ENCODE measurements around the gene PRKCH. TPM values are rescaled to one million over a fixed set of nuclear protein-coding genes. Genes with fewer than 3 reads are reported as not detected.
A peak's percentile ranks its signal among the peaks of the same experiment; 100 is the strongest.
"Not testable (repeated sequence)": the region's sequence is repeated elsewhere in the genome, so short reads cannot be mapped to it uniquely, and the experiment has no call there.

PRKCH gene
- total and polyA plus RNA-seq, 3 experiments from 2014 or later, result 165 to 369 (median 166) TPM

DNA sequence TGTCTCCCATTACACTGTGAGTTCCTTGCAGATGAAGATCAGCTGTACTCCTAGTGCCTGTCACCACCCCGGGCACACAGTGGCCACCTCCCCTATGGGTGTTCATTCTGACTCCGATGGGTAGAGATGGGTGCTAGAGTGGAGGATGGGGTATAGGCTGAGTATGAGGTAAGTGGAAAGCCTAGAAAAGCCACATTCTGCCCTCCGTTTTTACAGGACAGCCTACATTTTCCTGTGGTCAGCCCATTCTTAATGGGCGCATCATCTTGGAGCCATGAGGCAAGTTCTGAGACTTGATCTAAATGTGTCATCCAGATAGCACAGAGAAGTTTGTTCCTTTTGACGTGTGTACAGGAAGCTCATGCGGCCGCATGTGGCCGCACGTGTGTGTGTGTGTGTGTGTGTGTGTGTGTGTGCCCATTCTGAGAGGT is 207.2 kb downstream of the PRKCH start:
- peak overlapping the region; percentile 31 to 97 (median 88) for H3K27ac Mint-ChIP-seq
- no peak overlapping the region for H3K27ac ChIP-seq (ENCODE audit: low read depth, low read length)
- peaks cover 41% of the 10 kb centered on the region for H3K4me1 ChIP-seq (ENCODE audit: insufficient read depth, low read length)
- H3K27me3 ChIP-seq (ENCODE audit: insufficient read depth, low read length, poor library complexity, severe bottlenecking), result no peaks in the 10 kb centered on the region
- H3K27me3 Mint-ChIP-seq, result peaks cover 0 to 2% of the 10 kb centered on the region in 2 donors
- H3K36me3 Mint-ChIP-seq, result peaks cover 16 to 92% (median 30%) of the 10 kb centered on the region in 3 donors
- peak overlapping the region in 5 of 7 donors; percentile 18 to 79 (median 65) for H3K4me3 Mint-ChIP-seq
- peaks cover 62% of the 10 kb centered on the region for H3K36me3 ChIP-seq (ENCODE audit: insufficient read depth, low read length)
- POLR2A ChIA-PET, result no interaction called here
- peak in 1 of 5 donors; percentile 50 for DNase-seq
- H3K9me3 Mint-ChIP-seq, result no peaks in the 10 kb centered on the region
- no peak overlapping the region for H3K4me3 ChIP-seq (ENCODE audit: low read length)
- H3K9me3 ChIP-seq (ENCODE audit: low read length), result no peaks in the 10 kb centered on the region
- CTCF ChIA-PET, result no interaction called here
- H3K4me1 Mint-ChIP-seq, result peaks cover 70 to 90% (median 89%) of the 10 kb centered on the region in 3 donors

- Mint-ChIP-seq H3K4me1 (peaks cover 68 to 90% (median 89%) of the 10 kb centered on the region in 3 donors), H3K36me3 (peaks cover 16 to 93% (median 35%) of the 10 kb centered on the region in 3 donors), H3K27ac (peak overlapping the region in 7 of 8 donors; percentile 31 to 95 (median 85))
- H3K4me1 ChIP-seq (ENCODE audit: insufficient read depth, low read length), result peaks cover 33% of the 10 kb centered on the region
- H3K4me3 ChIP-seq (ENCODE audit: low read length); H3K4me3 Mint-ChIP-seq; H3K9me3 ChIP-seq (ENCODE audit: low read length); H3K27me3 Mint-ChIP-seq; H3K9me3 Mint-ChIP-seq; H3K27ac ChIP-seq (ENCODE audit: low read depth, low read length); H3K27me3 ChIP-seq (ENCODE audit: insufficient read depth, low read length, poor library complexity, severe bottlenecking); CTCF ChIA-PET; POLR2A ChIA-PET; DNase-seq: not testable (repeated sequence)
- H3K36me3 ChIP-seq (ENCODE audit: insufficient read depth, low read length), result peaks cover 69% of the 10 kb centered on the region
Observed at GRCh38 chr14:61529360-61529759, 208.0 kb downstream of the PRKCH start.

- peaks cover 73% of the 10 kb centered on the region for H3K36me3 ChIP-seq (ENCODE audit: insufficient read depth, low read length)
- no peaks in the 10 kb centered on the region for H3K27me3 ChIP-seq (ENCODE audit: insufficient read depth, low read length, poor library complexity, severe bottlenecking)
- DNase-seq, result no peak
- ChIA-PET CTCF (no interaction called here), POLR2A (no interaction called here)
- peaks cover 66 to 90% (median 89%) of the 10 kb centered on the region in 3 donors for H3K4me1 Mint-ChIP-seq
- H3K4me1 ChIP-seq (ENCODE audit: insufficient read depth, low read length), result peaks cover 24% of the 10 kb centered on the region
- H3K27ac ChIP-seq (ENCODE audit: low read depth, low read length), result no peak overlapping the region
- no peak overlapping the region for H3K4me3 ChIP-seq (ENCODE audit: low read length)
- peak overlapping the region; percentile 52 to 90 (median 74) for H3K27ac Mint-ChIP-seq
- no peaks in the 10 kb centered on the region for H3K9me3 ChIP-seq (ENCODE audit: low read length)
- H3K36me3 Mint-ChIP-seq, result peaks cover 16 to 95% (median 36%) of the 10 kb centered on the region in 3 donors
- peaks cover 0 to 1% of the 10 kb centered on the region in 2 donors for H3K27me3 Mint-ChIP-seq
- H3K9me3 Mint-ChIP-seq, result no peaks in the 10 kb centered on the region
- no peak overlapping the region for H3K4me3 Mint-ChIP-seq
Observed at GRCh38 chr14:61530296-61530695, 208.9 kb downstream of the PRKCH start.

GRCh38 chr14:61530896-61531295 is 209.5 kb downstream of the PRKCH start:
- H3K27ac Mint-ChIP-seq, result peak overlapping the region; percentile 37 to 90 (median 74)
- CTCF ChIA-PET, result no interaction called here
- H3K36me3 Mint-ChIP-seq, result peaks cover 16 to 95% (median 41%) of the 10 kb centered on the region in 3 donors
- Histone ChIP-seq H3K27ac (ENCODE audit: low read depth, low read length) (no peak overlapping the region), H3K36me3 (ENCODE audit: insufficient read depth, low read length) (peaks cover 68% of the 10 kb centered on the region), H3K9me3 (ENCODE audit: low read length) (no peaks in the 10 kb centered on the region), H3K4me1 (ENCODE audit: insufficient read depth, low read length) (peaks cover 18% of the 10 kb centered on the region), H3K4me3 (ENCODE audit: low read length) (no peak overlapping the region), H3K27me3 (ENCODE audit: insufficient read depth, low read length, poor library complexity, severe bottlenecking) (no peaks in the 10 kb centered on the region)
- no peak overlapping the region for H3K4me3 Mint-ChIP-seq
- no peak for DNase-seq
- peaks cover 0 to 1% of the 10 kb centered on the region in 2 donors for H3K27me3 Mint-ChIP-seq
- peaks cover 65 to 90% (median 89%) of the 10 kb centered on the region in 3 donors for H3K4me1 Mint-ChIP-seq
- POLR2A ChIA-PET, result no interaction called here
- no peaks in the 10 kb centered on the region for H3K9me3 Mint-ChIP-seq

- H3K27ac Mint-ChIP-seq, result peak overlapping the region in 7 of 8 donors; percentile 50 to 90 (median 70)
- no peak overlapping the region for H3K4me3 ChIP-seq (ENCODE audit: low read length)
- no peaks in the 10 kb centered on the region for H3K9me3 Mint-ChIP-seq
- H3K4me1 Mint-ChIP-seq, result peaks cover 62 to 90% (median 89%) of the 10 kb centered on the region in 3 donors
- ChIA-PET CTCF (no interaction called here), POLR2A (no interaction called here)
- no peaks in the 10 kb centered on the region for H3K27me3 ChIP-seq (ENCODE audit: insufficient read depth, low read length, poor library complexity, severe bottlenecking)
- peaks cover 16 to 94% (median 40%) of the 10 kb centered on the region in 3 donors for H3K36me3 Mint-ChIP-seq
- H3K36me3 ChIP-seq (ENCODE audit: insufficient read depth, low read length), result peaks cover 68% of the 10 kb centered on the region
- H3K4me1 ChIP-seq (ENCODE audit: insufficient read depth, low read length), result peaks cover 11% of the 10 kb centered on the region
- H3K27me3 Mint-ChIP-seq, result peaks cover 0 to 1% of the 10 kb centered on the region in 2 donors
- no peak overlapping the region for H3K4me3 Mint-ChIP-seq
- no peak for DNase-seq
- no peak overlapping the region for H3K27ac ChIP-seq (ENCODE audit: low read depth, low read length)
- H3K9me3 ChIP-seq (ENCODE audit: low read length), result no peaks in the 10 kb centered on the region
Observed at GRCh38 chr14:61531465-61532122, 210.2 kb downstream of the PRKCH start.

DNA sequence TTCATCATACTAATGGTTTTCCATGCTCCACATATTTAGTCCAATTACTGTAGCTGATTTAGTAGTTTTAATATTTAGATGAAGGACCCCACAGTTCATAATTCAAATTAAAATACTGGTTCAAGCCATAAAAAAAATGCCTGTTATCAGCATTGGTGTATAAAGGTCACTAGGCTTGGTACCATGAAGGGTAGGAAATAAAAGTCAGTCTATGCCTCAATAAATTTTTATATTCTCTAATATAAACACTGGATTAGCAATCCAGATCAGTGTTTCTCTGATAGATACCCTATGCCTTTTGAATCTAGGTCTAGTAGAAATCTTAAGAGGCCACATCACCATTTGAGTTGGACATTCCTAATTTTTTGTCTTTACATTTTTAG is 210.7 kb downstream of the PRKCH start:
- peaks cover 62 to 90% (median 89%) of the 10 kb centered on the region in 3 donors for H3K4me1 Mint-ChIP-seq
- H3K27ac Mint-ChIP-seq, result peak overlapping the region in 5 of 8 donors; percentile 26 to 90 (median 56)
- no peak overlapping the region for H3K27ac ChIP-seq (ENCODE audit: low read depth, low read length)
- H3K36me3 ChIP-seq (ENCODE audit: insufficient read depth, low read length), result peaks cover 67% of the 10 kb centered on the region
- no peak for DNase-seq
- peaks cover 0 to 1% of the 10 kb centered on the region in 2 donors for H3K27me3 Mint-ChIP-seq
- no peaks in the 10 kb centered on the region for H3K9me3 ChIP-seq (ENCODE audit: low read length)
- H3K4me1 ChIP-seq (ENCODE audit: insufficient read depth, low read length), result peaks cover 10% of the 10 kb centered on the region
- ChIA-PET POLR2A (no interaction called here), CTCF (no interaction called here)
- H3K4me3 Mint-ChIP-seq, result no peak overlapping the region
- no peaks in the 10 kb centered on the region for H3K27me3 ChIP-seq (ENCODE audit: insufficient read depth, low read length, poor library complexity, severe bottlenecking)
- no peak overlapping the region for H3K4me3 ChIP-seq (ENCODE audit: low read length)
- peaks cover 16 to 94% (median 39%) of the 10 kb centered on the region in 3 donors for H3K36me3 Mint-ChIP-seq
- no peaks in the 10 kb centered on the region for H3K9me3 Mint-ChIP-seq

GRCh38 chr14:61532763-61533162 is 211.4 kb downstream of the PRKCH start:
- no peak overlapping the region for H3K27ac ChIP-seq (ENCODE audit: low read depth, low read length)
- no peaks in the 10 kb centered on the region for H3K9me3 ChIP-seq (ENCODE audit: low read length)
- H3K27me3 ChIP-seq (ENCODE audit: insufficient read depth, low read length, poor library complexity, severe bottlenecking), result no peaks in the 10 kb centered on the region
- no peak for DNase-seq
- Mint-ChIP-seq H3K4me1 (peaks cover 62 to 90% (median 89%) of the 10 kb centered on the region in 3 donors), H3K27me3 (no peaks in the 10 kb centered on the region), H3K4me3 (peak overlapping the region in 1 of 7 donors; percentile 73), H3K36me3 (peaks cover 16 to 94% (median 37%) of the 10 kb centered on the region in 3 donors), H3K9me3 (no peaks in the 10 kb centered on the region), H3K27ac (peak overlapping the region in 4 of 8 donors; percentile 10 to 90 (median 64))
- ChIA-PET POLR2A (interaction anchor here (0.5 kb wide), 1 partner anchor 15 kb away, joined by 4 read pairs; no protein-coding TSS in a partner anchor), CTCF (no interaction called here)
- H3K36me3 ChIP-seq (ENCODE audit: insufficient read depth, low read length), result peaks cover 73% of the 10 kb centered on the region
- H3K4me1 ChIP-seq (ENCODE audit: insufficient read depth, low read length), result peaks cover 10% of the 10 kb centered on the region
- no peak overlapping the region for H3K4me3 ChIP-seq (ENCODE audit: low read length)

GRCh38 chr14:61533513-61534255 is 212.3 kb downstream of the PRKCH start:
- CTCF ChIA-PET, result no interaction called here
- Histone ChIP-seq H3K27me3 (ENCODE audit: insufficient read depth, low read length, poor library complexity, severe bottlenecking) (no peaks in the 10 kb centered on the region), H3K36me3 (ENCODE audit: insufficient read depth, low read length) (peaks cover 71% of the 10 kb centered on the region), H3K9me3 (ENCODE audit: low read length) (no peaks in the 10 kb centered on the region), H3K4me3 (ENCODE audit: low read length) (no peak overlapping the region), H3K4me1 (ENCODE audit: insufficient read depth, low read length) (peaks cover 10% of the 10 kb centered on the region), H3K27ac (ENCODE audit: low read depth, low read length) (no peak overlapping the region)
- H3K4me3 Mint-ChIP-seq, result peak overlapping the region in 1 of 7 donors; percentile 43
- POLR2A ChIA-PET, result interaction anchor here (0.6 to 0.7 kb wide), 3 partner anchors 24 to 187 kb away, joined by 3 to 4 read pairs (median 3); no protein-coding TSS in a partner anchor
- peak overlapping the region in 7 of 8 donors; percentile 59 to 94 (median 74) for H3K27ac Mint-ChIP-seq
- no peaks in the 10 kb centered on the region for H3K27me3 Mint-ChIP-seq
- H3K36me3 Mint-ChIP-seq, result peaks cover 9 to 95% (median 39%) of the 10 kb centered on the region in 3 donors
- peaks cover 62 to 90% (median 89%) of the 10 kb centered on the region in 3 donors for H3K4me1 Mint-ChIP-seq
- DNase-seq, result no peak
- no peaks in the 10 kb centered on the region for H3K9me3 Mint-ChIP-seq
